GM12801 (cell line): Measurements from ENCODE around the gene CCND1.

Experiments
- TF ChIP-seq, protein P1 (sequence below): IDR thresholded peaks from one replicate; pipeline ENCODE4 v1.5.1; 2011; ENCODE audit warnings: control low read depth; ENCODE audit not compliant: insufficient read length; ENCODE audit errors: extremely low read depth

Gene CCND1

DNA sequence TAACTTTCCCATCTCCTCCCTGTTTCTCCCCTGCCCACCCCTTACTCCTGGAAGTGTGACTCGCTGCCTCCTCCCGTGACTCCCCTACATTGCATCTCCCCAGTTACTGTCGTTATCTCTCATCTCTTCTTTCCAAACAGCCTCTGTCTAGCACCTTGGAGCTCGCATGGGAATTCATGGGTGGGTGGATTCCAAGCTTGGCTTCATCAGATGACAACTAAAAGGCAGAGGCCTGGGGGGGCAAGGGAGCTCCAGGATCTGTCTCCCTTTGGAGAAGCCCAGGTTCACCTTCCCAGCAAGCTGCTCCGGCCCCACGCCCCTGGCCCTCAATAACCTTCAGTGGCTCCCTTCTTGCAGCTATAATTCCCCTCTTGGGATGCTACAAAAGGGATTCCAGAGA is 6.9 kb upstream of the CCND1 start:
- TF ChIP-seq, protein P1, sequence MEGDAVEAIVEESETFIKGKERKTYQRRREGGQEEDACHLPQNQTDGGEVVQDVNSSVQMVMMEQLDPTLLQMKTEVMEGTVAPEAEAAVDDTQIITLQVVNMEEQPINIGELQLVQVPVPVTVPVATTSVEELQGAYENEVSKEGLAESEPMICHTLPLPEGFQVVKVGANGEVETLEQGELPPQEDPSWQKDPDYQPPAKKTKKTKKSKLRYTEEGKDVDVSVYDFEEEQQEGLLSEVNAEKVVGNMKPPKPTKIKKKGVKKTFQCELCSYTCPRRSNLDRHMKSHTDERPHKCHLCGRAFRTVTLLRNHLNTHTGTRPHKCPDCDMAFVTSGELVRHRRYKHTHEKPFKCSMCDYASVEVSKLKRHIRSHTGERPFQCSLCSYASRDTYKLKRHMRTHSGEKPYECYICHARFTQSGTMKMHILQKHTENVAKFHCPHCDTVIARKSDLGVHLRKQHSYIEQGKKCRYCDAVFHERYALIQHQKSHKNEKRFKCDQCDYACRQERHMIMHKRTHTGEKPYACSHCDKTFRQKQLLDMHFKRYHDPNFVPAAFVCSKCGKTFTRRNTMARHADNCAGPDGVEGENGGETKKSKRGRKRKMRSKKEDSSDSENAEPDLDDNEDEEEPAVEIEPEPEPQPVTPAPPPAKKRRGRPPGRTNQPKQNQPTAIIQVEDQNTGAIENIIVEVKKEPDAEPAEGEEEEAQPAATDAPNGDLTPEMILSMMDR = no peak

DNA sequence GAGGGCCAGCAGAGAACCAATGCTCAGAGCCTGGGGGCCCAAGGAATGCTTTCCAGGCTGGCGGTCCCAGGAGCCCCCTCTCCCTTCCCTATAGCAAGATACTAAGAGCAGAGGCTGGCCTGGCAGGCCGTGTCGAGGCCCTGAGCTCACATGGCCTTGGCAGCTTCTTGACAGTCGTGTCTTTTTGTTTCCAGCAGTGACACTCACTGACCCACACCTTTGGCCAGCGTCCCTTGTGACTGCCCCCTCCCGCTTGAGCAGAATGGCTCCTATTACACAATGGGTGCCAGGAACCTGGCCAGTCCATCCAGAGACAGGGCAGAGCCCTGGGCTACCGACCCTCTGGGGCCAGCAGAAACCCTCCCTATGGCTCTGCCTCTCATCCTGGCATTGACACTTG is 6.4 kb upstream of the CCND1 start:
- TF ChIP-seq, protein P1 = no peak

DNA sequence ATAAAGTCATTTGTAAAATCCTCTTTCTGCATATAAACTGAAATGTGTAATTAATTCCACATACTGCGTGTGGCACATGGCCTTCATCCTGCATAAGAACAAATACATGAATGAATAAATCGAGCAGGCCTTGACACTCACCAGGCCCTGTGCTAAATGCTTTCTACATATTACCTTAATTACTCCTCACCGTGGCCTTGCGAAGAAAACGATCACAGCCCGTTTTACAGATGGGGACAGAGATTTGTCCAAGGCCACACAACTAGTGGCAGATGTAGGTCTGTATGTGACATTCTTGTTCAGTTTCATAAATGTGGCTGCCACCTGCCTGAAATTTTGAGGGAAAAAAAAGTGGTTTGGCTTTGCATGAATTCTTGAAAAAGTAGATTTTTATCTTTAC is 5.8 kb upstream of the CCND1 start:
- TF ChIP-seq, protein P1 = no peak

DNA sequence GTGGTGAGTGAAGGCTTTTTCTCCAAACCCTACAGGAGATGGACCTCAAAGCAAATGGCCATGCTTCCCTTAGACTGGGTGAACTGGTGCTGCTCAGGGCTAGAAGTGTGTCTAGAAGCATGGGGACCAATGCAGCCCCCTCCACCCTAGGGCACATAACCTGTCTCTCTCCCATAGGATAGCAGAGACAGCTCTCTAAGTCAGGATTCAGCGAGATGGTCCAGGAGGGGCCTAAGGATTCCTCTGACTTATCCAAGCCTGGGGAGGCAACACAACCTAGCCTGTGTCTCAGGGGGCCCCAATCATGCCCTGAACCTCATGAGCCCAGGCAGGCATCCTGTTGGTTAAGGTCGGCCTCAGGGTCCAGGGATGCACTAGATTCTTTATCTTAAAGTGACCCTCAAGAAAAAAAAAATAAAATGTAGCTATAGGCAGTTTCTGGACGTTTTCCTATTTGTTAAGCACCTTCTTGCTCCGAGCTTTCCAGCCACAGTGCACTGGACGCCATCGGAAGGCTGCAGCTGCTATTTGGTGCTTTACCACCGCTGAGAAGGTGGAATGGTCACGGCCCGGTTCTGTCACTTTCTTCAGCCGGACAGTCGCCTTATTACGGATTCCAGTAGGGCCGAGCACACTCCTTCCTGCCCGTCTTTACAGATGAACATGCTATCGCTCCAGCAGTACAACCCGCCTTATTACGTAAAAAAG is 5.0 kb upstream of the CCND1 start:
- TF ChIP-seq, protein P1 = no peak

DNA sequence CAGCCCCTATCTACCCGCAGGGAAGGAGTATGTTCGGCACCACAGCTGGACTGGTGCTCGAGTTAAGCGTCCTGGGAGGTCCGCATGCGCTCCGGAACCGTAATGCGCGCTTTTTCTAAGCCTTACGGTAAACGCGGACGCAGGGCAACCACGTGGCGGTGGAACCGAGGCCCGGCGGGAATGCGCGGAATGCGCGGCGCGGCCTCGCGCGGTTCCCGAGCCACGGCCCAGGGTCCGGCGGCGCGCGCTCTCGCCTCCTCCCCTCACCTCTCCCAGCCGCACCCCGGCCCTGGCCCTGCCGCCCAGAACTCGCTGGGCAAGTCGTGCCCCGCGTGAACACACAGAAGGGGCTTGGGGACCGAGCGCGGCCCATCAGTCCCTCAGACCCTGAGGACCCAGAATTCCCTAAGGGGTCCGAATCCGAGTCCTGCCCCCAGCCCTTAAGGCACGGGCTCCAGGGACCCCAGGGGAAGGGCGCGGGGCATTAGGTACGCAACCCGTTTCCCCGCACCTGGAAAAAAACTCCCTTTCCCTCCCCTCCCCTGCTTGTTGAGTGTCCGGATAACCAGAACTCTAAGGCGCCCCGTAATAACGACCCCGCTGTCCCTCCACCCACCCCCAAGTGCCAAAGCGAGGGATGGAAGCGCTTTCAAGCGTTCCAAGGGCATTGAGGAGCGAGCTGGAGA is 4.3 kb upstream of the CCND1 start:
- TF ChIP-seq, protein P1 = no peak

DNA sequence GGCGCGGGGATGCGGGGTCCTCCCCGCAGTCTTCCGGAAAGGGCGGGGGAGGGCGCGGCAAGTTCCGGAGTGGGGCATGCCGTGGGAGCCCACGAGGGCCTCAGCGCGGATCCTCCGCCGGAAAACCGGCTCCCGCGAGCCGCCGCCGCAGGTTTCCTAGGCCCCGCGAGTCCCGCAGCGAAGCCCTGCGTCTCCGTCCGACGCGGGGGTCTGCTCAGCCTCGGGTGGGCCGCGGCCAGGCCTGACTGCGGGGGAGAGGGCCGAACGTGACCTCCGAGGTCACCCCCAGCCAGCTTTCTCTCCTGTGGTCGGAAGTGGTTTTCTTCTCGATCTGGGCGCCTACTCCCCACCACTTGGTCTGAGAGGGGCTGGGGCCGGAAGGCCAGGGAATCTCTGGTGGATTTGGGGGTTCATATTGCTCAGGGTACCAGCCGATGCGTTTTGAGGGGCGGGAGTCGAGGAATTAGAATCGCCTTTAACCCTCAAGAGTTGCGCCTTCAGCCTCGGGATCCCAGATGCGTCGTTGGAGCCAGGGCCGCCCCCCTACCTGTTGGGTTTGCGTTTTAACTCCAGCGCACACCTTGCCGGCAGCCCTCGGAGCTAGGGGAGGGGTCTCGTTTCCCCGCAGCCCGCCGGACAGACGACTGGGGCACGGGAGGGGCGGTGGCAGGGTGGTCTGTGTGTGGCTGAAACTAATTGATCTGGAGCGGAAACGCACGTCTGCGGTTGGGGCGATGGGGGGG is 3.6 kb upstream of the CCND1 start:
- TF ChIP-seq, protein P1 = no peak
